ENCODE results near the gene C1RL. TPM values are rescaled to one million over a fixed set of nuclear protein-coding genes. Genes with fewer than 3 reads are reported as not detected.
A peak's percentile ranks its signal among the peaks of the same experiment; 100 is the strongest.

C1RL gene
- total RNA-seq, 2 experiments from 2014 or later, result 12.2 to 14.1 TPM

DNA sequence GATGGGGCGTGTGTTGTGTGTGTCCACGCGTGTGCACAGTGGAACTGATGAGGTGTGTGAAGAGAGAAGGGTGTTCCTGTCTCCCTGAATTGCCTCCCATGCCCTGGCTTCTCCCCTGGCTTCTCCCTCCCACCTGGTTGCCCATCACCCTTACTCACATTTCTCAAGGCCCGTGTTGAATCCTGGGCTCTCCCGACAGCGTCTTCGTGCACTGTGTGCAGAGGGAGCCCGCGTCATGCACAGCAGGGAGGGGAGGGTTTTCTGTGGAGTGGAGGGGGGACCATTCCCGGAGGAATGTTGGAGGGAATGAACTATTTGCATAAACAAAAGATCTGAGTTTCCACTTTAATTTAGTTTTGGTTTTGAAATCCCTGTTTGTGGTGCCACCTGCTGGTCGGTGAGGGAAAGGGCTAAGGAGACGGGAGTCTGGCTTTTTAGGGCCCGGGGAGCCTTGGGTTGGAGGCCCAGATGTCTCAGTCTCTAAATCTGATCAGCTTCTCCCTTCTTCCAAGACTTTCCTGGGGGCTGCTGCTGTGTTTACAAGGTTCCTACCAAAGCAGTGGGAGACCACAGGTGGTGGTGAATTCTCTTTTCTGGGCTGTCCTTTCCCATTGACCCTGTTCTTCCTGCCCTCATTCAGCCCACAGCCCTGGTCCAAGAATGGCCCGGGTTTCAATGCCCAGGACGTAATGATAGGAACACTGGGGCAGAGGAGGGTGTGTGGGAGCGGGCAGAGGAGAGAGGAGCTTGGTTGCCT lies 16.6 kb downstream of the C1RL start, which contains the start of gene C1R:
Gene C1R (minus strand): TSS at position 217 of the 757 bp plus-strand sequence. CDS start 57 bp downstream, at position 160.
- no peaks in the 10 kb centered on the region for H3K9me3 Mint-ChIP-seq
- H3K4me1 Mint-ChIP-seq (ENCODE audit: low read depth), result peaks cover 8% of the 10 kb centered on the region
- Histone ChIP-seq H3K4me3 (ENCODE audit: low read length) (peak within 1 kb of the TSS; percentile 52), H3K27me3 (ENCODE audit: control insufficient read depth in 1 of 2, insufficient read depth in 2 of 2, low read length in 2 of 2) (no peaks in the 10 kb centered on the region), H3K27ac (ENCODE audit: low read depth in 1 of 2, low read length in 2 of 2) (no peak within 1 kb of the TSS), H3K36me3 (ENCODE audit: insufficient read depth, low read length) (peaks cover 1% of the 10 kb centered on the region), H3K9me3 (ENCODE audit: control insufficient read depth in 1 of 2, insufficient read depth in 1 of 2, low read length in 2 of 2) (no peaks in the 10 kb centered on the region), H3K4me1 (ENCODE audit: insufficient read depth, low read length) (peaks cover 13% of the 10 kb centered on the region)
- H3K4me3 Mint-ChIP-seq, result peak within 1 kb of the TSS; percentile 88
- ATAC-seq (ENCODE audit: poor library complexity) (peak; percentile 79), DNase-seq (peak; percentile 57 to 83 (median 66))
- H3K27me3 Mint-ChIP-seq, result no peaks in the 10 kb centered on the region
- peak within 1 kb of the TSS; percentile 53 for H3K27ac Mint-ChIP-seq
- ChIA-PET CTCF (interaction anchor here (0.7 kb wide), 1 partner anchor 16 kb away, joined by 3 read pairs; no protein-coding TSS in a partner anchor), POLR2A (interaction anchor here (1.1 to 1.4 kb wide), 3 partner anchors 15 to 223 kb away, joined by 3 to 5 read pairs (median 5); no protein-coding TSS in a partner anchor)
- TF ChIP-seq, protein P1, sequence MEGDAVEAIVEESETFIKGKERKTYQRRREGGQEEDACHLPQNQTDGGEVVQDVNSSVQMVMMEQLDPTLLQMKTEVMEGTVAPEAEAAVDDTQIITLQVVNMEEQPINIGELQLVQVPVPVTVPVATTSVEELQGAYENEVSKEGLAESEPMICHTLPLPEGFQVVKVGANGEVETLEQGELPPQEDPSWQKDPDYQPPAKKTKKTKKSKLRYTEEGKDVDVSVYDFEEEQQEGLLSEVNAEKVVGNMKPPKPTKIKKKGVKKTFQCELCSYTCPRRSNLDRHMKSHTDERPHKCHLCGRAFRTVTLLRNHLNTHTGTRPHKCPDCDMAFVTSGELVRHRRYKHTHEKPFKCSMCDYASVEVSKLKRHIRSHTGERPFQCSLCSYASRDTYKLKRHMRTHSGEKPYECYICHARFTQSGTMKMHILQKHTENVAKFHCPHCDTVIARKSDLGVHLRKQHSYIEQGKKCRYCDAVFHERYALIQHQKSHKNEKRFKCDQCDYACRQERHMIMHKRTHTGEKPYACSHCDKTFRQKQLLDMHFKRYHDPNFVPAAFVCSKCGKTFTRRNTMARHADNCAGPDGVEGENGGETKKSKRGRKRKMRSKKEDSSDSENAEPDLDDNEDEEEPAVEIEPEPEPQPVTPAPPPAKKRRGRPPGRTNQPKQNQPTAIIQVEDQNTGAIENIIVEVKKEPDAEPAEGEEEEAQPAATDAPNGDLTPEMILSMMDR (IDR thresholded peaks at IDR 0.05), result peak; percentile 82
- intact Hi-C loops (cut with DNase I, micrococcal nuclease), result loop anchor here (1.0 to 5.0 kb wide), 4 partner anchors 115 to 224 kb away; no protein-coding TSS in a partner anchor
- H3K36me3 Mint-ChIP-seq (ENCODE audit: low read depth), result no peaks in the 10 kb centered on the region

DNA sequence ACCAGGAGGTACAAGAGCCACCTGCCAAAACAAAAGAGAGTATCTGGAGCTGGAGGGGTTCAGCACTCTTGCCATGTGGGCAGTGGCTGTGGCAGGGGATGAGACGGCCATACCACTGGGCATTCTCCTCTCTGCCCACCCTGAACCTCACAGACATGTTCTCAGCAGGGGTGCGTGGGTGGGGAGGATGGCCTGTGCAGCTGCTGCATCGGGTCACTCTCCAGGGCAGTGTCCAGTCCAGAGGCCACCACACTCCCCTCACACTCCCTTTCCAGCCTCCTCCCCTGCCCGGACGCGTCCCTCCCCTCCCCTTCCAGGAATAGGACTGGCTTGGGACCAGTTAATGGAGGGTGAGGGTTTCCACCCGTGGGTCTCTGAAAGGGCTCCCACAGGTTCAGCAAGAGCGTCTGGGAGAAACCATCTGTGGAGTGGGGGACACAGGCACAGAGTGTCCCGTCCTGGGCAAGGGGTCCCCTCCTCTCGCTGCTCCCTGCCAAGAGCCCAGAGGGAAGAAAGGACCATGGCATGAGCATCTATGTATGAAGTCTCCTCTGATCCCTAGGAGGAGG lies 17.3 kb downstream of the C1RL start:
- H3K4me3 ChIP-seq (ENCODE audit: low read length), result peak overlapping the region; percentile 52
- peaks cover 8% of the 10 kb centered on the region for H3K4me1 Mint-ChIP-seq (ENCODE audit: low read depth)

DNA sequence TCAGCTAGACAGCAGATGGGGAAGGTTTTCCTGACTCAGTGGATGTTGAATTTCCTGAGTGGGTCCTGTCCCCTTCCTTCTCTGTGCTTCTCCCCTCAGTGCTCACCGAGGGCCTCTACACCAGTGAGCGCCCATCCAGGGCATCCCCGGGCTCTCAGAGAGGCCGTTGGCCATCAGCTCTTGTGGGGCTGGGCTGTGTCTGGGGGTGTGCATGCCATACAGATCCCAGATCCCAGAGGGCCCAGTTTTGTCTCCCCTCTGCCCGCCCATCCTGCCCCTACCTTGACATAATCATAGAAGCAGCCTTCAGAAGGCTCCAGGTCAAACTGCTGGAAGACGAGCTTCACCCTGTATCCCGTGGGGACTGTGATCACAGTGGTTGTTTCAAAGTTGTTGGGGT lies 17.8 kb downstream of the C1RL start:
- Mint-ChIP-seq H3K36me3 (ENCODE audit: low read depth) (no peaks in the 10 kb centered on the region), H3K27me3 (no peaks in the 10 kb centered on the region), H3K4me3 (no peak overlapping the region), H3K9me3 (no peaks in the 10 kb centered on the region), H3K27ac (no peak overlapping the region), H3K4me1 (ENCODE audit: low read depth) (peaks cover 8% of the 10 kb centered on the region)
- H3K4me1 ChIP-seq (ENCODE audit: insufficient read depth, low read length), result peaks cover 13% of the 10 kb centered on the region
- intact Hi-C loops (cut with DNase I, micrococcal nuclease), result loop anchor here in 1 of 2 experiments (5.0 kb wide), 1 partner anchor 114 kb away; no protein-coding TSS in a partner anchor
- H3K27me3 ChIP-seq (ENCODE audit: control insufficient read depth in 1 of 2, insufficient read depth in 2 of 2, low read length in 2 of 2), result no peaks in the 10 kb centered on the region
- DNase-seq (no peak), ATAC-seq (ENCODE audit: poor library complexity) (no peak)
- H3K27ac ChIP-seq (ENCODE audit: low read depth in 1 of 2, low read length in 2 of 2), result no peak overlapping the region
- CTCF ChIA-PET, result interaction anchor here (1.2 to 1.5 kb wide), 2 partner anchors 22 to 222 kb away, joined by 3 to 5 read pairs; no protein-coding TSS in a partner anchor
- TF ChIP-seq, protein P1 (IDR thresholded peaks at IDR 0.05), result no peak
- H3K36me3 ChIP-seq (ENCODE audit: insufficient read depth, low read length), result no peaks in the 10 kb centered on the region
- H3K4me3 ChIP-seq (ENCODE audit: low read length), result no peak overlapping the region
- POLR2A ChIA-PET, result interaction anchor here (0.7 kb wide), 1 partner anchor 72 kb away, joined by 3 read pairs; no protein-coding TSS in a partner anchor
- no peaks in the 10 kb centered on the region for H3K9me3 ChIP-seq (ENCODE audit: control insufficient read depth in 1 of 2, insufficient read depth in 1 of 2, low read length in 2 of 2)

More for the DNA sequence above, 17.3 kb downstream of the C1RL start:
- intact Hi-C loops (cut with DNase I, micrococcal nuclease), result loop anchor here (1.0 to 5.0 kb wide), 4 partner anchors 114 to 223 kb away; no protein-coding TSS in a partner anchor
- no peaks in the 10 kb centered on the region for H3K9me3 Mint-ChIP-seq
- Histone ChIP-seq H3K9me3 (ENCODE audit: control insufficient read depth in 1 of 2, insufficient read depth in 1 of 2, low read length in 2 of 2) (no peaks in the 10 kb centered on the region), H3K36me3 (ENCODE audit: insufficient read depth, low read length) (no peaks in the 10 kb centered on the region), H3K27me3 (ENCODE audit: control insufficient read depth in 1 of 2, insufficient read depth in 2 of 2, low read length in 2 of 2) (no peaks in the 10 kb centered on the region), H3K27ac (ENCODE audit: low read depth in 1 of 2, low read length in 2 of 2) (no peak overlapping the region), H3K4me1 (ENCODE audit: insufficient read depth, low read length) (peaks cover 13% of the 10 kb centered on the region)
- DNase-seq (no peak), ATAC-seq (ENCODE audit: poor library complexity) (peak; percentile 26)
- POLR2A ChIA-PET, result interaction anchor here (0.7 to 1.4 kb wide), 2 partner anchors 16 to 73 kb away, joined by 3 to 5 read pairs; no protein-coding TSS in a partner anchor
- TF ChIP-seq, protein P1 (IDR thresholded peaks at IDR 0.05), result no peak
- peak overlapping the region; percentile 88 for H3K4me3 Mint-ChIP-seq
- no peaks in the 10 kb centered on the region for H3K36me3 Mint-ChIP-seq (ENCODE audit: low read depth)
- no peaks in the 10 kb centered on the region for H3K27me3 Mint-ChIP-seq
- peak overlapping the region; percentile 53 for H3K27ac Mint-ChIP-seq
- CTCF ChIA-PET, result interaction anchor here (1.5 kb wide), 1 partner anchor 222 kb away, joined by 5 read pairs; no protein-coding TSS in a partner anchor
